Rectal smooth muscle tissue (tissue), 1 donor: Measurements from ENCODE around the gene NFATC2.

Experiments used
- H3K27ac ChIP-seq: one replicate; pipeline ENCODE4 v1.7.0; 2013; ENCODE audit warnings: low read depth, low read length, inconsistent platforms
- H3K27me3 ChIP-seq: one replicate; pipeline ENCODE4 v1.7.0; 2013; ENCODE audit warnings: low read length; ENCODE audit not compliant: control insufficient read depth, insufficient read depth
- H3K36me3 ChIP-seq: one replicate; pipeline ENCODE4 v1.7.0; 2013; ENCODE audit warnings: low read length; ENCODE audit not compliant: control insufficient read depth, insufficient read depth
- H3K4me1 ChIP-seq: one replicate; pipeline ENCODE4 v1.7.0; 2013; ENCODE audit warnings: low read length; ENCODE audit not compliant: control insufficient read depth, insufficient read depth
- H3K4me3 ChIP-seq: one replicate; pipeline ENCODE4 v1.7.0; 2013; ENCODE audit warnings: low read length
- H3K9ac ChIP-seq: one replicate; pipeline ENCODE4 v1.7.0; 2013; ENCODE audit warnings: low read length

NFATC2 gene

DNA sequence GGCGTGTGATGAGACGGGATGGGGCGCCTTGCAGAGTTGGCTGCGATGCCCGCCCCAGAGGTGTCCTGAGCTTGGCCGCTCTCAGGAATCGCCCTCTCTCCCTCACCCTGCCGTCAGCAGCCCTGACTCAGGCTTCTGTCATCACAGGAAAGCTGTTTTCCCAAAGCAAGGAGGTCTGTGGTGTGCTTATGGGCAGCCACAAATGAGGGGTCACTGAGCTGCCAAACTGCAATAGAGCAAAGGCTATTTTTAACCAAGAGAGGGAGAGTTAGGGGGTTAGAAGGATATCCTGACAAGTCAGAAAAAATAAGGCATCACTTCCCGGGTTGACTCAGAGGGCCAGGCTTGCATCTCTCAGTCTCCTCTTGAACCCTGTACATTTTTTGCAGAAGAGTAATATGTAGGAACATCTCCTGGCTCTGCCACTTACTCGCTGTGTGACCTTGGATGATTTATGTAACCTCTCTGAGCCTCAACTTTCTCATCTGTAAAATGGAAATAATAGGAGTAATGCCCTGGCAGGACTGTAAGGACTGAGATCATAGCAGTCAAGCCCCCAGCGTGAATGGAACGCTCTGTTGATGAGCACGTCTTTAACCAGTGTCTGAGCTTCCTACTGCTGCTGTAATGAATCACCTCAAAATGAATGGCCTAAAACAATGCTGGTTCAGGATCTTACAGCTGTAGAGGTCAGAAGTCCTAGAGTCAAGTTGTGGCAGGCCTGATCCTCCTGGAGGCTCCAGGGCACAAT lies 181.9 kb downstream of the NFATC2 start:
- Histone ChIP-seq H3K27ac (no peak overlapping the region), H3K27me3 (no peaks in the 10 kb centered on the region), H3K9ac (no peak overlapping the region), H3K4me1 (no peaks in the 10 kb centered on the region), H3K4me3 (no peak overlapping the region), H3K36me3 (no peaks in the 10 kb centered on the region)

DNA sequence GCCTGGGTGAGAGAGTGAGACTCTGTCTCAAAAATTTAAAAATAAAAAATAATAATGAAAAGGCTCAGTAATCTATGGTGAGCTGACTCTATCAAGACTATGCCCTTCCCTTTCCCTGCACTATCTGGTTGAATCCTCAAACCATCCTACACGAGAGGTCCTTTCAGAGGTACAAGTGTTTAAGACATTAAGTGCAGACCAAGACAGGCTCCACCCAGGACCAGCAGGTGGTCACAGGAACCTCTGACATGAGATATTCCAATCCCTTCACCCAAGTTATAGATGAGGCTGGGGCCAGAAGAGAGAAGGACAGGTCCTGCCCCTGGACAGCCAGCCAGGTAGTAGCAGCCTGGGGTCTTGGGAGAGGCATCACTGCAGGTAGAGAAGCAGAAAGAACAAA lies 182.6 kb downstream of the NFATC2 start:
- H3K4me1 ChIP-seq: no peaks in the 10 kb centered on the region
- H3K36me3 ChIP-seq: no peaks in the 10 kb centered on the region
- no peak overlapping the region for H3K27ac ChIP-seq
- no peaks in the 10 kb centered on the region for H3K27me3 ChIP-seq
- no peak overlapping the region for H3K4me3 ChIP-seq
- H3K9ac ChIP-seq: no peak overlapping the region

GRCh38 chr20:51359401-51359800 lies 183.1 kb downstream of the NFATC2 start:
- H3K27ac ChIP-seq: no peak overlapping the region
- H3K36me3 ChIP-seq: no peaks in the 10 kb centered on the region
- no peaks in the 10 kb centered on the region for H3K27me3 ChIP-seq
- no peaks in the 10 kb centered on the region for H3K4me1 ChIP-seq
- no peak overlapping the region for H3K9ac ChIP-seq
- no peak overlapping the region for H3K4me3 ChIP-seq

DNA sequence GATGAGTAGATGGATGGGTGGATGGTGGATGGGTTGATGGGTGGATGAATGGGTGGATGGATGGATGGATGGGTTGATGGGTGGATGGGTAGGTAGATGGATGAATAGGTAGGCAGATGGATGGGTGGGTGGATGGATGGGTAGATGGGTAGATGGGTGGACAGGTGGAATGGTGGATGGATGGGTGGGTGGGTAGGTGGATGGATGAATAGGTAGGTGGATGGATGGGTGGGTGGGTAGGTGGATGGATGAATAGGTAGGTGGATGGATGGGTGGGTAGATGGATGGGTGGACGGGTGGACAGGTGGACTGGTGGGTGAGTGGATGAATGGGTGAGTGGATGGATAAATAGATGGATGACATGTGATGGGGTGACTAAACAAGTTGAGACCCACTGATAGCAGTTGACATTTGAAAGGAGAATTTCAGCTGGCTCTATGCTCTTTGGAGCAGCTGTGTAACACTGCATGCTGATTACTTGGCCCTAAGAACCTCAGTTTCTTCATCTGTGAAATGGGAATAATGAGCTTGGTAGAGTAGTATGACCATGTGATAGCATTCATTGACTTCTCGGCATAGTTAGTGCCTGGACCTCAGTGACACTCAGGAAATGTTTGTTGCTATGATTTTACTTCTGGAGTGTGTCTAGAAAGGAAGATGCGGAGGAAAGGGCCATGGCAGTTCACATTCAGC lies 184.3 kb downstream of the NFATC2 start:
- Histone ChIP-seq H3K27me3 (no peaks in the 10 kb centered on the region), H3K4me1 (no peaks in the 10 kb centered on the region), H3K9ac (no peak overlapping the region), H3K27ac (no peak overlapping the region), H3K36me3 (no peaks in the 10 kb centered on the region), H3K4me3 (no peak overlapping the region)

DNA sequence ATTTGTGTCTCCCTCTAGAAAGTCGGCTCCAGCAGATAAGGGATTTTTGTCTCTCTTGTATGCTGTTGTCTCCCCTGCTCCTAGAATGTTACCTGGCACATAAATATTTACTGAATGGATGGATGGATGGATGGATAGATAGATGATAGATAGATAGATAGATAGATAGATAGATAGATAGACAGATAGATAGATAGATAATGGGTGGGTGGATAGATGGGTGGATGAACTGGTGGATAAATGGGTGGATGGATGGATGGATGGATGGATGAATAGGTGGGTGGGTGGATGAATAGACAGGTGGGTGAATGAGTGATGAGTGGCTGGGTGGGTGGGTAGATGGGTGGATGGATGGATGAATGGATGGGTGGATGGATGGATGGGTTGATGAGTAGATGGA lies 185.0 kb downstream of the NFATC2 start:
- Histone ChIP-seq H3K27me3 (no peaks in the 10 kb centered on the region), H3K4me1 (no peaks in the 10 kb centered on the region), H3K36me3 (no peaks in the 10 kb centered on the region), H3K9ac (no peak overlapping the region), H3K4me3 (no peak overlapping the region), H3K27ac (no peak overlapping the region)

- H3K9ac ChIP-seq: no peak overlapping the region
- no peak overlapping the region for H3K27ac ChIP-seq
- H3K4me1 ChIP-seq: no peaks in the 10 kb centered on the region
- H3K4me3 ChIP-seq: no peak overlapping the region
- no peaks in the 10 kb centered on the region for H3K27me3 ChIP-seq
- no peaks in the 10 kb centered on the region for H3K36me3 ChIP-seq
These were observed 185.6 kb downstream of the NFATC2 start for GRCh38 chr20:51356871-51357270.

GRCh38 chr20:51354769-51355319 lies 187.7 kb downstream of the NFATC2 start:
- Histone ChIP-seq H3K36me3 (no peaks in the 10 kb centered on the region), H3K4me3 (no peak overlapping the region), H3K4me1 (no peaks in the 10 kb centered on the region), H3K27me3 (no peaks in the 10 kb centered on the region), H3K27ac (no peak overlapping the region), H3K9ac (no peak overlapping the region)

DNA sequence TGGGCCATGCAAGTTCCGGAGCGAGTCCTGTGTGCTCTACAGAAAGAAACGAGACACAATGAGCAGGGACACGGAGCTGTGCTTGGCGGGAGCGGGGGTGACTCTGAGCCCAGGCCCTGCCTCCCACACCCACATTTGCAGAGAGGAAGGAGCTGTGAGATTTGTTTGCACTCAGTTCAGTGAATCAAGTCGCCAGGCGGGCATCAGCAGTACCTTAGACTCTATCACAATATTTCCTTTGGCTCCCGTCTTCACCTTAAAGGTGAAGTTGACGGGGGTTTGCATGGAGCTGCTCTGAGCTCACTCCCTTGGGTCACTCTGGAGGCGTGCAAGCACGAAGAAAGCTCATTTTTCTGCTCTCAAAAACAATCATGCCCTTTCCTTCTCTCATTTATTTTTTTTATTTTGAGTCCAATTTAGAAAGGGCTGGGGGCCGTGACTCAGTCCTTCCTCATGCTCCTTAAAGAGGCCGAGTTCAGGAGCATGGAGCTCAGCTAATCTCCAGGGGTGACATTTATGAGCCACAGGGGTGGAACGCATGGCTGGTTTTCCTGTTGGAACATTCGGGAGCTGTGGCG lies 188.2 kb downstream of the NFATC2 start:
- H3K27me3 ChIP-seq: no peaks in the 10 kb centered on the region
- no peak overlapping the region for H3K9ac ChIP-seq
- no peak overlapping the region for H3K4me3 ChIP-seq
- H3K27ac ChIP-seq: no peak overlapping the region
- H3K4me1 ChIP-seq: no peaks in the 10 kb centered on the region
- no peaks in the 10 kb centered on the region for H3K36me3 ChIP-seq

DNA sequence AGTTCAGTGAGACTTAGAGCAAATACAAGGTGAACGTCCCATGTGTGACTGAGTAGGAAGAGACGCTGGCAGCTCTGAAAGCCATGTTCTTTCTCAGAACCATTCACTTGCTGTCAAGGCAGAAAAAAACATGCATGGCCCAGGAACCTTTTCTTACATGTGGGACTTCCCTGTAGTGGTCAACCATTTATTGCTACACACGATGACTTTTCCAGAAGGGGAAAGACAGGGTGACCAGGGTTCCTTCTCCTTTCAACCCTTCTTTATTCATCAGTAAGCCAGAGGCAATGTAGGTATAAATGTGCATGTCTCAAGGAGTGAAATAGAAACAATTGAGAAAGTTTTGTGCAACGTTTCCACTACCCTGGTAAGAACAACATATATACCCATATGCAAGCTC lies 189.0 kb downstream of the NFATC2 start:
- Histone ChIP-seq H3K4me1 (no peaks in the 10 kb centered on the region), H3K27ac (no peak overlapping the region)

GRCh38 chr20:51352791-51353190 lies 189.7 kb downstream of the NFATC2 start:
- Histone ChIP-seq H3K4me1 (no peaks in the 10 kb centered on the region), H3K4me3 (no peak overlapping the region), H3K27me3 (no peaks in the 10 kb centered on the region), H3K27ac (no peak overlapping the region), H3K9ac (no peak overlapping the region), H3K36me3 (no peaks in the 10 kb centered on the region)

More for the DNA sequence above, 189.0 kb downstream of the NFATC2 start:
- no peaks in the 10 kb centered on the region for H3K36me3 ChIP-seq
- H3K9ac ChIP-seq: no peak overlapping the region
- H3K4me3 ChIP-seq: no peak overlapping the region
- H3K27me3 ChIP-seq: no peaks in the 10 kb centered on the region

DNA sequence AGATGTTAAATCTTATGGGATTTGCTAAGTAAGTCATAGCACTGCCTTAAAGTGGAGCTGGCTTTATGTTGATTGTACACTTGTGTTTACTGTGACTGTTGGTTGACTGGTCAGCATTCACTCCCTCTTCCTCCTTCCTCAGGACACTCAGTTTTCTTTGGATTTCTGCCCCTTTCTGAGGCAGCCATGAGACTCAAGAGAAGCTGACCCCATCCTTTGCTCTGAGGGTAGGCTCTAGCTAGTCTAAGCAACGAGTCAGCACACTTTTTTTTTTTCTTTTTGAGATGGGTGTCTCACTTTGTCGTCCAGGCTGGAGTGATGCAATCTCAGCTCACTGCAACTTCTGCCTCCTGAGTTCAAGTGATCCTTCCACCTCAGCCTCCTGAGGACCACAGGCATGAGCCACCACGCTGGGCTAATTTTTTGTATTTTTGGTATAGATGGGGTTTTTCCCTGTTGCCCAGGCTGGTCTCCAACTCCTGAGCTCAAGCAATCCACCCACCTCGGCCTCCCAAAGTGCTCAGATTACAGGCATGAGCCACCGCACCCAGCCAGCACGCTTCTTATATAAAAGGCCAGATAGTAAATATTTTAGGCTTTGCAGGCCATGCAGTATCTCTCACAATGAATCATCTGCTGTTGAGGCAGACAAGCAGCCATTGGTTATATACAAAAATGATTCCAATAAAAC lies 191.4 kb downstream of the NFATC2 start:
- H3K9ac ChIP-seq: no peak overlapping the region
- no peaks in the 10 kb centered on the region for H3K27me3 ChIP-seq
- no peak overlapping the region for H3K27ac ChIP-seq
- no peaks in the 10 kb centered on the region for H3K4me1 ChIP-seq
- no peak overlapping the region for H3K4me3 ChIP-seq
- H3K36me3 ChIP-seq: no peaks in the 10 kb centered on the region

DNA sequence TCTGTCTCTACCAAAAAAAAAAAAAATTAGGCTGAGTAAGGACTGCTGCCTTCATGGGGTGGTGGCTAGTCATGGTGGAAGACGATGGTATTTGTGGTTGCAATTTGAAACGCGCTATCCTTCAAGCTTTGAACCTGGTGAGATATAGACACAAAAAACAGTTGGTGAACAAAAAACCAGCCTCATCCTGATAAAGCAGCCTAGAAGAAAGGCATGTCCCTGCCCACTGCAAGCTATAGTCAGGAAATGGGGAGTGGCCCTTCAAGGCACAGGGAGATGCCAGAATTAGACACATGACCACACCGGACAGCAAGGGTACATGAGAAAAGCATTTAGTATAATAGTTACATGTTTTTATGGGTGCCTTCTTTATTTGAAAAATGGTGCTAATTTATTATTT lies 193.6 kb downstream of the NFATC2 start:
- Histone ChIP-seq H3K27me3 (no peaks in the 10 kb centered on the region), H3K27ac (no peak overlapping the region), H3K4me1 (no peaks in the 10 kb centered on the region), H3K36me3 (no peaks in the 10 kb centered on the region), H3K4me3 (no peak overlapping the region), H3K9ac (no peak overlapping the region)
